ENCODE results near the gene ZBTB32. TPM values are rescaled to one million over a fixed set of nuclear protein-coding genes. Genes with fewer than 3 reads are reported as not detected.
A peak's percentile ranks its signal among the peaks of the same experiment; 100 is the strongest.

ZBTB32 gene
- total RNA-seq, 1 experiment from 2014 or later: 0.13 TPM

GRCh38 chr19:35746531-35746930 lies 42.2 kb downstream of the ZBTB32 start:
- DNase-seq: no peak
- no peak overlapping the region for H4K91ac ChIP-seq (ENCODE audit: insufficient read length, low read depth, low read length)
- no peak overlapping the region for H3K14ac ChIP-seq (ENCODE audit: insufficient read depth, low read length)
- H2BK20ac ChIP-seq (ENCODE audit: low read depth, low read length, poor library complexity, severe bottlenecking): no peak overlapping the region
- no peak overlapping the region for H2BK12ac ChIP-seq (ENCODE audit: insufficient read length, low read depth, low read length)
- H3K56ac ChIP-seq (ENCODE audit: insufficient read length, low read depth, low read length): no peak overlapping the region
- no peak overlapping the region for H2AFZ ChIP-seq (ENCODE audit: low read length)
- no peaks in the 10 kb centered on the region for H3K9me3 ChIP-seq (ENCODE audit: control insufficient read depth, low read depth, low read length)
- no peak overlapping the region for H2AK5ac ChIP-seq (ENCODE audit: insufficient read length, low read length)
- Mint-ChIP-seq H3K36me3 (ENCODE audit: insufficient read depth in 1 of 3, low read depth in 3 of 3) (peaks cover 3 to 17% (median 5%) of the 10 kb centered on the region in 3 experiments; a peak in 4 of 7 replicates), H3K27me3 (ENCODE audit: low read depth) (no peaks in the 10 kb centered on the region), H3K9me3 (no peaks in the 10 kb centered on the region), H3K4me1 (peaks cover 20 to 38% of the 10 kb centered on the region in 2 experiments), H3K27ac (peak overlapping the region; percentile 100; a peak in 3 of 7 replicates), H3K4me3 (peak overlapping the region; percentile 96)
- peak overlapping the region; percentile 95 for H3K4me2 ChIP-seq (ENCODE audit: insufficient read depth, insufficient read length, low read length)
- peak overlapping the region; percentile 51 for H3K9ac ChIP-seq (ENCODE audit: extremely low read depth, insufficient read length, low read length)
- no peak overlapping the region for H3K18ac ChIP-seq (ENCODE audit: insufficient read length, low read depth, low read length)
- H4K5ac ChIP-seq (ENCODE audit: insufficient read length, low read depth, low read length): no peak overlapping the region
- no peak overlapping the region for H3K4ac ChIP-seq (ENCODE audit: low read depth, low read length)
- H3K79me2 ChIP-seq (ENCODE audit: insufficient read depth, low read length): no peaks in the 10 kb centered on the region
- WGBS (ENCODE audit: extremely low coverage, insufficient read length, low lambda C conversion rate): no CpG with 5 or more reads among the region's 5 CpGs
- H2BK5ac ChIP-seq (ENCODE audit: insufficient read length, low read length): no peak overlapping the region
- no peaks in the 10 kb centered on the region for H4K20me1 ChIP-seq (ENCODE audit: control insufficient read depth, insufficient read depth, insufficient read length)
- peaks cover 4% of the 10 kb centered on the region; the same call in 1 of the 2 replicates for H3K4me1 ChIP-seq (ENCODE audit: insufficient read depth, low read length)
- no peak overlapping the region for H2BK120ac ChIP-seq (ENCODE audit: low read depth, low read length, poor library complexity, severe bottlenecking)
- no peak overlapping the region for H3T11ph ChIP-seq (ENCODE audit: low read length)
- no peak overlapping the region for H3K23ac ChIP-seq (ENCODE audit: insufficient read length, low read depth, low read length)
- no peak overlapping the region for H3K27ac ChIP-seq (ENCODE audit: insufficient read length, low read depth, low read length)
- no peak overlapping the region for H2BK15ac ChIP-seq (ENCODE audit: low read depth, low read length)
- no peak for TF ChIP-seq CTCF (conservative IDR thresholded peaks at IDR 0.05)
- no peaks in the 10 kb centered on the region for H3K27me3 ChIP-seq (ENCODE audit: insufficient read depth, low read length)
- no peak overlapping the region for H4K8ac ChIP-seq (replicated peaks; ENCODE audit: insufficient read length, low read depth, low read length)
- peaks cover 16% of the 10 kb centered on the region for H3K23me2 ChIP-seq (ENCODE audit: insufficient read length, low read depth, low read length, poor library complexity, severe bottlenecking)
- H3K79me1 ChIP-seq (ENCODE audit: insufficient read depth, low read depth, low read length, poor library complexity, severe bottlenecking): peaks cover 3% of the 10 kb centered on the region

Measured in H9 (cell line).